Measurements from ENCODE around the gene MYO5A.
A peak's percentile ranks its signal among the peaks of the same experiment; 100 is the strongest.
"Not testable (repeated sequence)": the region's sequence is repeated elsewhere in the genome, so short reads cannot be mapped to it uniquely, and the experiment has no call there.

Gene MYO5A

DNA sequence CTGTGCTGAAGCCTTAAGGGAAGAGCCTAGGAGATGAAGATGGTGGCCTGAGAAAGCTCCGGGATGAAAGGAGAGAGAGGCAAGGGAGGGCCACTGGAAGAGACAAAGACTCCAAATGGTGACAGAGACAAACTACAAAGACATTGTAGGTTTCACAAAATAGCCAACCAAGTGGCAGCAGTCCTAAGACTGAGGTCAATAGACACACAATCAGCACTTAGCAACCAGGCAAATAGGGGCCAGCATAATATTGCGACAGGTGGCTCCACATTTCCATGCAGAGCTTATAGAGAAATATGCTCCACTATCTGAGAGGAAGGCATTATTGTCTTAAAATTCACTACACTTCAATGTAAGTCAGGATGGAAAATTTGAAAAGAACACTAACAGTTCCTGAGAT lies 211.0 kb downstream of the MYO5A start:
- no peak for DNase-seq

DNA sequence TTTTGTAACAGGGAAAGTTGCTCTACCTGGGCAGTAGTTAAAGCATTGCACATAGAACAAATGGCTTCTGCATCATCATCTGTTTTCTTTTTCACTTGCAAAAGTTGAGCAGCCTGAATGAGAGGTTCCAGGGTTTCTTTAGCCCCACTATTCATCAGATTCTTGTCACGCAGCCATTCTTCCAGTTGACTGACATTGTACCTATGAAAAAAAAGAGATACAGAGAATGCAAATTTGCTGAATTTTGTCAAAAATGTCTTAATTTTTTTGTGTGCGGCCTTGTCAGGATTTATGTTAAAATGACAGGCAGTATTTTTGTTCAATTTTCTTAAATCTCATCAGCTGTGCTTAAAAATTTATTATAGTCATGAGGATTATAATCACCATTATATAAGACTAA lies 211.7 kb downstream of the MYO5A start:
- no peak for DNase-seq

DNA sequence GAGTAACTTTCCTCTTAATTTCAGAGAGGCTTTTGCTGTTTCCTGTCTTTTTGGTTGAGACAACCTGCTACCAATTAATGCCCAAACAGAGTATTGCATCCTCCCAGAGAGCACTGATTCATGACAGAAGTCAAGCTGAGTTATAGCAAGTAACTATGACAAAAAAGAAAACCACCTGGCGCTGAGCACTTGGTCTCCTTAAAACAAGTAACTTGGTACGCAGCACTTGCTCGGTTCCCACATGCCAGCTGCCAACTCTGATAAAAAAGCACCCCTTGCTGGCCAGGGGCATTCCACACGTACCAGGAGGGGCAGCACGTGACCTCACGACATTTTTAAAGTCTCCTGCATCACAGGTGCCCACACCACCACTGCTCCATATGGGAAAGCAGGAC lies 219.5 kb downstream of the MYO5A start:
- DNase-seq = no peak

DNA sequence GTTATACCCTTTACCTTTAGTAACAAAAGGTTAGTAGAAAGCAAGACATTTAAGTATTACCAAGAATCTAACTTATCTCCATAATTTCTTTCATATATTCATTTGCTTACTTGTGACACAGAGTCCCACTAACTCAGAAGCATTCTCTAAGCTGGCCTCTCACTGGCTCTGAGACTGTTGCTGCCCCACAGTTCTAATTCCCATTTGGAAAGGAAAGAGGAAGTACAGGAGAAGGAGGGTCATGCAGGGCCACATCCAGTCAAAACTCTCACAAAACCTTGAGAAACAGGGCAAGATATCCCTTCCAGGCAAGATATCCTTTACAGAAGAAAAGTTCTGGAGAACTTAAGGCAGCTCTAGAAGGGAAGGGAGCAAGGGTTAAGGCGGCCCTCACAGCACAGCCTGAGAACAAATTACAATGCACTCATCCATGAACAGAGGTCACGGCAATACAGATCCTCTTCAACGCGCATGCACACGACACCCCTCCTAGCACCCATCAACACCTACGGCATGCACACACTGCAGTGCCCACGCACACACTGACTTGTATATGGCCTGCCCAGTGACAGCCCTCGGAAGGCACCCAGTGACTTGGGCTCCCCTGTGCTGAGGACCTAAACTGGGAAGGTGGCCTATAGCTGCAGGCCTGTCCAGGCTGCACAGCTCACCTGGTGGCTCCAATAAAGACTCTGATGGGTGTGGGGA lies 220.1 kb downstream of the MYO5A start:
- DNase-seq = no peak

DNA sequence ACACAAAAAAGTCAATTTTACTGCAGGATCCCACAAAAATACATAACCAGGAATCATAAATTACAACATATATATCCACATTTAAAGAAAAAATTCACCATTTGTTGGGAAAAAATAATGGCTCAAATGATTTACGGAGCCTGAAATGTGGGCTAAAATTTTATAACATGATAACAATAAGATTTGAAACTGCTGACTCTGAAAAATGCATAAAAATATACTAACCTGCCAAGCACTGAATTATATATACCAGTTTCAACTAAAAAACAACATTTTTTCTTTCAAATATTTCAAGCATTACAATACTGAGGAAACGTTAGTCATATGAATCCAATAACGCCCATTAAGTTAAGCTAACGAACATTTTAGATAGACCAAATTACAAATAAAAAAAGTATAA lies 220.8 kb downstream of the MYO5A start:
- DNase-seq = no peak

DNA sequence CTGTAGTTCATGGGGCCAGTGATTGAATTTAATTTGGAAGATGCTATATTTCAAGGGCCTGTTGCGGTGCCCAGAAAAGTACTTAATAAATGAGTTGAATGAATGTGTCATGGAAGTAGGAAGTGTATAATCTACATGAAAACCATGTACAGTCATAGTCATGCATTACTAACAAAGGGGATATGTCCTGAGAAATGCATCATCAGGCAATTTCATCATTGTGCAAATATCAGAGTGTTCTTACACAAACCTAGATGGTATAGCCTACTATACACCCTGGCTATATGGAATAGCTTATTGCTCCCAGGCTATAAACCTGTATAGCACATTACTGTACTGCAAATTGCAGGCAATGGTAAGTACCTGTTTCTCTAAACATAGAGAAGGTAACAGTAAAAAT lies 222.4 kb downstream of the MYO5A start:
- no peak for DNase-seq

DNA sequence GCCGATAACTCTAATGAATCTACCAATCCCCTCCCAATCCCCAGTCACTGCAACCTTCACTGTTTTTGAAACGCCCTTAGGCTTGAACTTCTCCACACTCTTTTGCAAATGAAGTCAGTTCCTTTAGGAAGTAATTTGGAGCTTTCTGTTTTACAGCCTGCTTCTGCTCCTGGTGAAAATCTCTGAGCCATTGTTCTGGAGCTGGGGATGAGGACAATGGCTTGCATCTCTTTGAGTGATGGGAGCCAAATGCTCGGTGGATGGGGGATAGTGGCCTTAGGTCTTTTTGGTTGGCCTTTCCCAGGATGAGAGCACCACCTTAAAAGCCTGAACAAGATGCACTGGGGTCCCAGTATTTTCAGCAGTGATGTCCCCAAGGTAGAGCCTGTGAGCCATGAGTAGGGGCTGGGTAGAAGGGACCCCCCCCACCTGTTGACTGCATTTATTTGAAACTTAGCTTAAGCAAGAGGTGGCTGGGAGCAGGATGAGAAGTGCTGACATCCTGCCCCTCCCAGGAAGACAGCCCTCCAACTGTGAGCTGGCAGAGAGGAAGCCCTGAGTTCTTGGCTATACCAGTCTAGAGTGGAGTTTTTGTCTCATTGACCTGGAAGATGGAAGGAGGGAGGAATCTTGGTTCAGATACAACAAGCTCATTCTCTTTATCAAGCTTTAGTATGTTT lies 225.4 kb downstream of the MYO5A start:
- DNase-seq = no peak

DNA sequence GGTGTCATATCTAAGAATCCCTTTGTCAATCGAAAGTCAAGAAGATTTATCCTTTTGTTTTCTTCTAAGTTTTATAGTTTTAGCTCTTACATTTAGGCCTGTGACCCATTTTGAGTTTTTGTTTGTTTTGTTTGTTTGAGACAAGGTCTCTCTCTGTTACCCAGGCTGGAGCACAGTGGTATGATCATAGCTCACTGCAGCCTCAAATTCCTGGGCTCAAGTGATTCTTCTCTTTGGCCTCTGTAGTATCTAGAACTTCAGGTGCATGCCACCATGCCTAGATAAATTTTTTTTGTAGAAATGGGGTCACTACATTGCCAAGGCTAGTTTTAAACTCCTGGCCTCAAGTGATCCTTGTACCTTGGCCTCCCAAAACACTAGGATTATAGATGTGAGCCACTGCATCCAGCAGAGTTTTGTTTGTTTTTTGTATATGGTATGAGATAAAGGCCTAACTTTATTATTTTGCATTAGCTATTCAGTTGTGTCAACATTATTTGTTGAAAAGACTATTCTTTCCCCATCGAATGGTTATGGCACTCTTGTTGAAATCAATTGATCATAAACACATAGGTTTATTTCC lies 227.3 kb downstream of the MYO5A start:
- DNase-seq = no peak

DNA sequence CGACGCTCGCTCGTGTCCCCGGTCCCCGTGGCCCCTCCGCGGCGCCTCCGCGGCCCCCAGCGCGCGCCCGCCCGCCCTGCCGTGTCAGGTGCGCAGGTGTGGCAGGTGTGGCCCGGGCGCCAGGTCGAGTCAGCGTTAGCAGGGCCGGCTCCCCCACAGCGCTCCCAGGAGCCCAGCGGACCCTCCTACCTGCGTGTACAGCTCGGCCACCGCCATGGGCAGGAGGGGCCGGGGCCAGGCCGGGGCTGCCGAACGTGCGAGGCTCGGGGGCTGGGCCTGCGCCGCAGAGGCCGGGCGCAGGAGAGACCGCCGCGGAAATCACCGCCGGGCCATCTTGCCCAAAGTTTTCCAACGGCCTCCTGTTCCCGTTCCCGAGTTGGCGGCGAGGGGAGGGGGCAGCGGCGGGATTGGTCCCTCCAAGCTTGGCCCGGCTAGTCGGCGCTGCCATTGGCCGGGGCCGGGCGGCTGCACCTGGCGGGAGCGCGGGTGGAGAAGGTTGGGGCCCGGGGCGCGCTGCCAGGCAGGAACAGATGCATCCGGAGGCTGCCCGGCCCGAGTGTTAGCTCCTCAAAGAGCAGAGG lies 233.2 kb downstream of the MYO5A start, which contains the start of gene MYO5C:
TSS of gene MYO5C (minus strand) at position 384 of the 581 bp plus-strand sequence. CDS start at position 216, 168 bp downstream.
- peak in 1 of 2 donors; percentile 32 for DNase-seq

DNA sequence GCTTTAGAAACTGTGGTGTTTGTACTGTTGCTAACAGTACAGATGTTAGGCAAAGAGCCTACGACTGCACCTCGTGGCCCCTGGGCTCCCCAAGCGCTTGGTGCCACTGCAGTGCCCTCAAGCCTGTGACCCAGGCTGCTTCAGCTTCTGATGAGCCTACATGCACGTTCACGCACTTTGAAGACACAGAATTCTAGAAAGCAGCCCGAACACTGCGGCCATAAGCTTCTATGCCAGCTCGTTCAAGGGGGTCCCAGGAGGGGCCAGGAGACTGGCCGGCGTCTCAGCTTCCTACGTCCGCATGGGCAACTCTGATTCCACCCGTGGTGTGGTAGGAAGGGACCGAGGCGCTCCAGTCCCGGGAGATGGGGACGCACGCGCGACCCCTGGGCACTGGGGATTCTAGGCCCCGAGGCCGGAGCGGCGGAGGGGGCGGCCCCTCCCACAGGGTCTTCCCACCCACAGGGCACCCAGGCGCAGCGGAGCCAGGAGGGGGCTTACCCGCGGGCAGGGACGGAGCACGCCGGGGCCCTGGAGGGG lies 233.7 kb downstream of the MYO5A start:
- no peak for DNase-seq

DNA sequence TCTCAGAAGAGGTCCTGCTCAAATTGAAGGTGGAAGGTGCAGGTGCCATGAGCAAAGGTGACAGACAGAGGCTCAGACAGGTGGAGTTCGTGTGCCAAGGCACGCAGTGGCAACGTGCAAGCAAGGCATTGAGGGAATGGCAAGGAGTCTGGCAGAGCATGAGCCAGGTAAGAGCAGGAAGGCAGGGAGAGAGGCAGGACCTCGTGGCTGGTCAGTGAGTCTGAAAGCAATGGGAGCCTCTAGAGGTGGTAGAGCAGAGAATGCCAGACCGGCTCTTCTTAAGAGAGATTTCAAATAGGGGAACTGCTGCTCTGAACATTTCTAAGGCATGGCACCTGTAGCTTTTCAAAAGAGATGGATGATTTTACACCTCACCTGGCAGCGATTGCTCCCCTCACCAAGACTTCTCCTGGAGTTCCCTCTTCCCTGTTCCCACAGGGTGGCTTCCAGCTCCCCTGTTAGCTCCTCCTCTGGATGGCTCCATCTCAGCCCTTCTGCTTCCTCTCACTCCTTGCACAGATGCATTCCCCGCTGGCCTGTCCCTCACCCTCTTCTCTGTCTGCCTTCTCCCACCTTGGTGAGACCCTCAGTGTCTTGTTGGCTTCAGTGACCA lies 235.8 kb downstream of the MYO5A start:
- no peak for DNase-seq

DNA sequence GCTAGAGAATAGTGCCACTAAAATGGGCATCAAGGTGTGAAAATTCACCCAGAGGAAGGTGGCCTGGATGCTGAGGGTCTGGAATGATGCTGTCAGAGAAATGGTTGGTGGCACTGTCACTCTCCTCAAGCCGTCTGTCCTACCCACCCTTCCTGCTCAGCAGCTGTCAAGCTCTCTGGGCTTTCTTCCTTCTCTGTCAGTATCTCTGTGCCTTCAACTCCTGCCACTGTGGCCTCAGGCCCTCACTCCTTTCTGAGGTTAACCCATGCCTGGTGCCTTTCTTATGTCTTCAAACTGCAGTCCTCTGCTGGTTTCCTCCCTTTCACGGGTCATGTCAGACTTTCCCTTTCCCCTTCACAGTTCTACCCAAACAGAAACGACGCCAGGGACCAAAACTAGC lies 237.5 kb downstream of the MYO5A start:
- DNase-seq = no peak

DNA sequence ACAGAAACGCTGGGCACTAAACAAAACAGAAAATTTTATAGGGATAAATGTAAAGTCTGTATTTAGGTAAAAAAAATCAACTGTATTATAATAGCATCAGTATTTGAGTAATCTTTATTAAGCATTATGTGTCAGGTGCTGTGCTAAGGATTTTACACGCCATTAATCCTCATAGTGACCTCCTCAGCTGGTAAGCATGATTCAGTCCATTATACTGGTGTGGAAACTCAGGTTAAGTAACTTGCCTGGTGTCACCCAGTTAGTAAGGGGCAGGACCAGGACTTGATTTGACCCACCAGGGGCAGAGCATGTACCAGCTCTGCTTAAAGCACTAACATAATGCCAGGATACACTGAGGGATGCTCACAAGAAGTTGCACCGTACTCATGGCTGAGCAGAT lies 237.9 kb downstream of the MYO5A start:
- DNase-seq = no peak

DNA sequence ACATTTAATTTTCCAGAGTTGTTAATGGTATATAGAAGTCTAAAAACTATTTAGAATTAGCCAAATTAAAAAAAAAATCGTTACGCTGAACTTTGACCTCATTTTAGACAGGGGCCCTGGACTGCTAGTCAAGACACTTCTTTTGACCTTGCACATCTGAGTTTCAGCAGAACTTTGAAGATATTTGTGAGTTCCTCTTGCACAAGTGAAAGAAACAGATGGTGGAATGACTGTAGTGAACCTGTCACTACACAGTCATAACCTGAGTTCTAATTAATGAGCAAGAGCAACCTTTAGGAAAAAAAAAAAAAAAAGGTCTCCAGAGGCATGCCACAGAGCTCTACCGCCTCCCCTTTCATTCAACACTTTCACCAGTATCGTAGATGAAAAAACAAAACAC lies 238.4 kb downstream of the MYO5A start:
- no peak for DNase-seq

DNA sequence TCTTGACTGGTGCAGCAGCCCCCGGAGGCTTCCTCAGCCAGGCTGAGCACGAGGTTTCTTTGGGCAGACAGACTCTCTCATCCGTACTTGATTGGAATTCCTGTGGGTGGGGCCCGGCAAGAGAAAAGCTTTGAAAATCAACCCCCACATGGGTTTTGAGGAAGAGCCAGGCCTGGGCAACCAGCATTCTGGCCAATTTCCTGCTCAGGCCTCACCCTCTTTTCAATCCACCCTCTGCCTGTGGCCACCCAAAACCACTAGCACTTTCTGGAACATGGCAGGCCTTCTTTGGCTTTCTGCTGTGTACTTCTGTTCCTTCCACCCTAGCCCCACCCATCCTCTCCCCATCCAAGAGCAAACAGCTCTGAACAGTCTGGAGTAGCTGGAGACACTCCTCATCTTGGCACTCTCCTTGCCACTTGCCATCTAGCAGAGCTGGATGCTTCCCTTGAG lies 239.0 kb downstream of the MYO5A start:
- DNase-seq = no peak

DNA sequence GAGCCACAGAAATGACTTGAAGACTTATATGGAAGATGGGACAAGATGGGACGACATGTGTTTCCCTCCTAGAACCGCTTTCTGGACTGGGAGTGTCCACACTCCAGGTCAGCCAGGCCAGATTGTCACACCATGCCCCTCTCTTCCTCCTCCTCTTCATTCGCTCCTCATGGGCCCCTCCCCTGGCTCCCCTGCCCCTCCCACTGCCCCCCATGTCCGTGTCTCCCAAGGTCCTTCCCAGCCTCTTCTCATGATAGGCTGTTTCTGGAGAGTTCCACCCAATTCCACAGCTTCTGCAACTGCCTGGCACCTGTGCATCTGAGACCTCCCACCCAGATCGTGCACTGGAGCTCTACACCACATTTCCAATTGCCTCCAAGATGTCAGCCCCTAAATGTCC lies 239.7 kb downstream of the MYO5A start:
- no peak for DNase-seq

DNA sequence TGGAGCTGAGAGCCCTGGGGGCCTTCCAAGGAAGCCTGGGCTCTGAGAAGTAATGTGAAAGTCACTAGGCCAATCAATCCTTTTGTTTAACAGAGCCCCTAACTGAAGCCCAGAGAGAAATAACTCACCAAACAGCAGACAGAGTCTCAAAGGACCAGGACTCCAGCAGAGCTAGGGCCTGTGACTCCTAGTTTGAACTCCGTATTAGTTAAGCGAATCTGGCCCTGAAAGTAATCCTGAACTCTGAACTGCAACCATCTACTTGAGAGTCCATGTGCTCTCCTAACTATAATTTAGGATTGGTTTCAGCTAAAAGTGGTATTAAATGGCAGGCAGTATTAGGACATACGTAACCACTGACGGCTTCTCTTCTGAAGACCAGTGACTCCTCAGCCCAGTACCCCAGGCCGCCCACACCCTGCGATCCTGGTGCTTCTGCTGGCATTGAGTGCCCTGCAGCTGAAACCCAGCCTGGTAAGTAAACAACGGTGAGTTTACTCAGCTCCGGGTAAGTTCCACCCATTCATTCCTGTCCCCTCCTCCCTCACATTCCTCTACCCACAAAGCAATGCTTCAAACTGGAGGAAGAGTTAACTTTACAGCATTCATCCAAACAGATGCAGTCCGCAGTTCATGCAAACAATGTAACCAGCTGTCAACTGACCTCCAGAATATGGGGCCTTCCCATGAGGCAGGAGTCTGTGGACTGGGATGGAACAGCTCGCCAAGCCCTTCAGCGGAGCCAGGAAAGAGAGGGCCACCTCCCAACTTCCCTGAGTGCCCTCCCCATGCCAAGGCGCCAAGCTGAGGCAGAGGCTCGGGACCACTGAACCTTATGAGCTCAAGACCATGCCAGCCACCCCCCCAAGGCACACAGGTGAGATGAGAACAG lies 240.4 kb downstream of the MYO5A start:
- no peak for DNase-seq

DNA sequence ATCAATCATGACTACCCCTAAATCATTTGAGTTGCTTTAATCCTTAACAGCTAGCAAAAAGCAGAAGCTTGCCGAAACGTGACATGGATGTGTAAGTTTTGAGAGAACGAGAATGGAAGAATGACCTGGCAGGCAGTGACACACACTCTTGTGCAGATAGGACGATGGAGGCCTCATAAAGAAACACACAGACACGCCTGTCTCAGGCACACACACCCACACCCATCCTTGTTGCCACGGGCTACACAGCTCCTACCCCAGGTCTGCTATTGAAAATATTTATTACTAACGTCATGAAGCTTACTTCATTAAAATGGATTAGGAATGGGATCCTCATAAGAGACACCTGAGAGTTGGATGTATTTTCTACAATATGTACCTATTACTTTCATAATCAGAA lies 241.6 kb downstream of the MYO5A start:
- DNase-seq = no peak

DNA sequence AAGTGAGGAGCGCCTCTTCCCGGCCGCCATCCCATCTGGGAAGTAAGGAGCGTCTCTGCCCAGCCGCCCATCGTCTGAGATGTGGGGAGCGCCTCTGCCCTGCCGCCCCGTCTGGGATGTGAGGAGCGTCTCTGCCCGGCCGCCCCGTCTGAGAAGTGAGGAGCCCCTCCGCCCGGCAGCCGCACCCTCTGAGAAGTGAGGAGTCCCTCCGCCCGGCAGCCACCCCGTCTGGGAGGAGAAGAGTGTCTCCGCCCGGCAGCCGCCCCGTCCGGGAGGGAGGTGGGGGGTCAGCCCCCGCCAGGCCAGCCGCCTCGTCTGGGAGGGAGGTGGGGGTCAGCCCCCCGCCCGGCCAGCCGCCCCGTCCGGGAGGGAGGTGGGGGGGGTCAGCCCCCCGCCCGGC lies 242.7 kb downstream of the MYO5A start:
- DNase-seq = not testable (repeated sequence)

DNA sequence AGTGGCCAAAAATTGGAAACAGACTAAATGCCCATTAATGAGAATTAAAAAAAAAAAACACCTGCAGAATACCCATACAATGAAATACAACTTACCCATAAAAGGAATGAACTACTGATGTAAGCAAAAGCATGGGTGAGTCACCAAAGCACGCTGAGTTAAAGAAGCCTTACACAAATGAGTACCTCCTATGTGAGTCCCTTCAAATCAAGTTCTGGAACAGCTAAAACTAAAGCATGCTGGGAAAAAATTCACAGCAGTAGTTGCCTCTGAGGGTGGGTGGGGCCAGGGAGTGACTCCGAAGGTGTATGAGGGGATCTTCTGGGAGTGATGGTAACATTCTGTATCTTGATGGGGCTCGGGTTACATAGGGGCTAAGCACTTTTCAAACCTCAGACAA lies 244.5 kb downstream of the MYO5A start:
- no peak for DNase-seq

DNA sequence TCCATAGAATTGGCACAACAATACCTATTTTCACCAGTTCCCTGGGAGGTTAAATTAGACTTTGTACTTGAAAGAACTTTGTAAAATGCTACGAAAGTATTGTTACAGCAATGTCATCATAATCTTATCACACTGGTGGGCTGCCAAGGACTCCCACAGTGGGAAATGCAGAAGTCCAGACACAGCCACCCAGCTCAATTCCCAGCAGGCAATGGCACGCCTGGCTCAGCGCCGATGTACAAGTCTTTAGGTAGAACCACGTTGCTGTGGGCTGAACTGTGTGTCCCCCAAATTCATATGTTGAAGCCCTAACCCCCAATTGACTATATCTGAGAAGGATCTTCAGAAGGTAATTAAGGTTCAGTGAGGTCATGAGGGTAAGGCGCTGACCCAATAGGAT lies 245.4 kb downstream of the MYO5A start:
- no peak for DNase-seq

DNA sequence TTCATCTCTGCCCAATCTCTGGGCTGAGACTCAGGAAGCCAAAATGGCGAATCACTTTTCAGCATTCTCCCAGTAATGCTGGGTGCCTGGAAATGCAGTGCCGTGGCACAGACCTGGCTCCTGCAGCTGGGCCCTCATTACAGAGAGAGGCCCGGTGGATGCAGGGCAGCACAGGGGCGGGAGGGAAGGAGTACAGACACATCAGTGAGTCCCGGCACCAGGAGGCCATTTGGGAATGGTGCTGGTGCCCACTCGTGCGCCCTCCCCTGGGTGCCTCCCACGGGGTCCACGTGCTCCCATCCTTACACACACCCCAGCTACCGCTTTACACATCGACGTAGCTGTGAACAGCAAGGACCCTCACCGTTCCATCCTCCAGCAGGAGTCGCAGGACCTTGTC lies 246.3 kb downstream of the MYO5A start:
- no peak for DNase-seq

Data from stimulated activated CD4-positive, alpha-beta T cell treated with anti-CD3 and anti-CD28 coated beads, Interleukin-2, amount 100 ng/mL, for 24 hours (primary cell).